ENCODE measurements around the gene CYB5D1.

- TF ChIP-seq OSR1 (CRISPR knock-in tag; IDR thresholded peaks at IDR 0.05) (no peak), RARB (CRISPR knock-in tag; IDR thresholded peaks at IDR 0.05) (no peak), TSHZ2 (CRISPR knock-in tag; IDR thresholded peaks at IDR 0.05) (no peak), ISL1 (CRISPR knock-in tag; IDR thresholded peaks at IDR 0.05) (no peak), CREB5 (CRISPR knock-in tag; IDR thresholded peaks at IDR 0.05; ENCODE audit: low read depth) (no peak), PATZ1 (CRISPR knock-in tag; IDR thresholded peaks at IDR 0.05; ENCODE audit: borderline replicate concordance) (no peak), TCF4 (CRISPR knock-in tag; IDR thresholded peaks at IDR 0.05; ENCODE audit: borderline replicate concordance) (no peak), ZFP30 (CRISPR knock-in tag; IDR thresholded peaks at IDR 0.05) (no peak)
These were observed 3.6 kb upstream of the CYB5D1 start for GRCh38 chr17:7854078-7854777.

All from SK-N-SH treated with all-trans-retinoic acid at 6 μM for 48 hours (cell line).